AG04450 (cell line): ENCODE results near the gene FCRL2. TPM values are rescaled to one million over a fixed set of nuclear protein-coding genes. Genes with fewer than 3 reads are reported as not detected.

Experiments used
- CTCF ChIA-PET: fragments of 300-600, 350-600 bp; formaldehyde crosslinking; extraction: SDS; loops from one replicate; lab custom pipeline; 2022; ENCODE audit warnings: antibody characterized with exemption, inconsistent platforms; lab: Charles Lee
- POLR2A ChIA-PET: fragments of 350-600 bp; formaldehyde crosslinking; extraction: SDS; loops from one replicate; lab custom pipeline; 2021; ENCODE audit warnings: antibody characterized with exemption, inconsistent platforms; lab: Yijun Ruan, JAX
- DNase-seq: peaks from one replicate; pipeline ENCODE4 v3.0.0-alpha.2; 2011; ENCODE audit warnings: low read depth, low spot score
- H3K27ac ChIP-seq: one replicate; pipeline ENCODE4 v1.5.1; 2012; ENCODE audit warnings: low read depth, low read length, control low read depth
- H3K27me3 ChIP-seq: one replicate; pipeline ENCODE4 v1.6.0; 2012; ENCODE audit warnings: low read length; ENCODE audit not compliant: control insufficient read depth, insufficient read depth
- H3K4me3 ChIP-seq: 2 replicates; pipeline ENCODE4 v1.5.1; 2011; ENCODE audit warnings: mild to moderate bottlenecking, low read depth, low read length, control low read depth
- H3K9me3 ChIP-seq: 2 replicates; pipeline ENCODE4 v1.5.1; 2012; ENCODE audit warnings: low read length; ENCODE audit not compliant: control insufficient read depth, insufficient read depth
- CTCF ChIP-seq: IDR thresholded peaks from 2 replicates; pipeline ENCODE4 v1.5.1; 2011; ENCODE audit warnings: low read depth, low read length, control low read depth, inconsistent platforms
- polyA plus RNA-seq: library from polyadenylated mRNA; depleted of rRNA; stranded (reverse); fragments of >200 nt; gene quantifications from 2 replicates; pipeline ENCODE4 v1.2.3, GENCODE V29; 2011

The FCRL2 gene
- polyA plus RNA-seq, 1 experiment: not detected

- H3K27me3 ChIP-seq: no peaks in the 10 kb centered on the region
- DNase-seq: no peak
- ChIA-PET CTCF (no interaction called here), POLR2A (no interaction called here)
- H3K9me3 ChIP-seq: no peaks in the 10 kb centered on the region
- TF ChIP-seq CTCF: no peak
- H3K27ac ChIP-seq: no peak overlapping the region
- H3K4me3 ChIP-seq: no peak overlapping the region
Measured at GRCh38 chr1:157721985-157722384, 54.9 kb downstream of the FCRL2 start.

DNA sequence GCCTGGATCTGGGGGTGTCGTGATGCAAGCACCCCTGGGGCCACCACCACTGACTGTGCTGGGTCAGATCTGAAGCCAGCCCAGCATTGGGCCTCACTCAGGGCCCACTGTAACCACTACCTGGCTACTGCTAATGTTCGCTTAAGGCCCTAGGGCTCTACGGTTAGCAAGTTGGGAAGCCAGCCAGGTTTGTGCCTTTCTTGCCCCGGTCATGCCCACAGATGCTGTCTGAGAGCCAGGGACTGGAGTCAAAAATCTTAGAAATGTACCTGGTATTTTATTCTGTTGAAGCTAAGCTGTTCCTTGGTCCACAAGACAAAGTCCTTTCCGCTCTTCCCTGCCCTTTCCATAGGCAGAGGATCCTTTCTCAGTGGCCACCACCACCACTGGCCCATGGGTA is 61.2 kb downstream of the FCRL2 start:
- ChIA-PET CTCF (no interaction called here), POLR2A (no interaction called here)
- no peak overlapping the region for H3K4me3 ChIP-seq
- DNase-seq: no peak
- H3K9me3 ChIP-seq: no peaks in the 10 kb centered on the region
- TF ChIP-seq CTCF: no peak
- no peak overlapping the region for H3K27ac ChIP-seq
- no peaks in the 10 kb centered on the region for H3K27me3 ChIP-seq

GRCh38 chr1:157711802-157712201 is 65.1 kb downstream of the FCRL2 start:
- no peak overlapping the region for H3K4me3 ChIP-seq
- no peaks in the 10 kb centered on the region for H3K27me3 ChIP-seq
- ChIA-PET CTCF (no interaction called here), POLR2A (interaction anchor here (0.7 kb wide), 1 partner anchor 16 kb away, joined by 9 read pairs; no protein-coding TSS in a partner anchor)
- TF ChIP-seq CTCF: no peak
- no peaks in the 10 kb centered on the region for H3K9me3 ChIP-seq
- H3K27ac ChIP-seq: no peak overlapping the region
- DNase-seq: no peak

DNA sequence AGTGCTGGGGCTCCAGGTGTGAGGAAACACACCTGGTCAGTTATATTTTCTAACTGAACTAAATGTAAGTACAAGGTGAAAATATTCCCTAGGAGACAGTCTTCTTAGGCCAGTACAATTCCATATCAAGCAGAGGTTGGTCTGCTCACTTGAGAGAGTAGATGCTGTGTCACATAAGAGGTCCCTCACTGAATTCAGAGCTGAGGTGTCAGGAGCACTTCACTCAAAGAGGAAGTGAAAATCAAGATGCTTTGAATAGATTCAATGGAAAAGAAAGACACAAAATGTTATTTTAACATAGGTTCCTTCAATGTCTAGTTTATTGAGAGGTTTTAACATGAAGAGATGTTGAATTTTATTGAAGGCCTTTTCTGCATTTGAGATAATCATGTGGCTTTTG is 72.1 kb downstream of the FCRL2 start:
- POLR2A ChIA-PET: no interaction called here
- H3K27me3 ChIP-seq: peaks cover 3% of the 10 kb centered on the region

GRCh38 chr1:157703981-157704380 is 73.0 kb downstream of the FCRL2 start:
- no peak for DNase-seq
- no peak for TF ChIP-seq CTCF
- Histone ChIP-seq H3K9me3 (no peaks in the 10 kb centered on the region), H3K27me3 (peaks cover 3% of the 10 kb centered on the region), H3K27ac (no peak overlapping the region), H3K4me3 (no peak overlapping the region)
- CTCF ChIA-PET: no interaction called here
- POLR2A ChIA-PET: no interaction called here

More for the DNA sequence above, 72.1 kb downstream of the FCRL2 start:
- H3K9me3 ChIP-seq: no peaks in the 10 kb centered on the region
- TF ChIP-seq CTCF: no peak
- no peak overlapping the region for H3K27ac ChIP-seq
- DNase-seq: no peak
- CTCF ChIA-PET: no interaction called here
- H3K4me3 ChIP-seq: no peak overlapping the region
